Transverse colon (tissue), 4 donors: ENCODE data around the gene GEN1. TPM values are rescaled to one million over a fixed set of nuclear protein-coding genes. Genes with fewer than 3 reads are reported as not detected.

Source experiments
- DNase-seq: peaks from one replicate; pipeline ENCODE4 v3.0.0-alpha.2; 2019
- H3K27ac ChIP-seq, 4 donors: fragments of 200-600 bp; sonication (generic); 2 replicates each; pipeline ENCODE4 v1.5.1; 2016 to 2018; ENCODE audit warnings: inconsistent platforms in 4 of 4
- H3K27me3 ChIP-seq: fragments of 200-600 bp; sonication (generic); 2 replicates; pipeline ENCODE4 v1.5.1; 2017; ENCODE audit warnings: inconsistent platforms
- H3K36me3 ChIP-seq, 4 donors: fragments of 200-600 bp; sonication (generic); 2 replicates each; pipeline ENCODE4 v1.5.1; 2017 to 2019; ENCODE audit warnings: inconsistent platforms in 4 of 4
- H3K4me1 ChIP-seq, 4 donors: fragments of 200-600 bp; sonication (generic); 2 replicates each; pipeline ENCODE4 v1.5.1; 2017 to 2020; ENCODE audit warnings: inconsistent platforms in 4 of 4
- H3K4me3 ChIP-seq, 4 donors: fragments of 200-600 bp; sonication (generic); 1 replicate in 1 of 4; 2 replicates in 3 of 4; pipeline versions ENCODE4 v1.5.1 to v1.6.1; 2017 to 2019; ENCODE audit warnings: inconsistent platforms in 4 of 4
- H3K9me3 ChIP-seq, 2 donors: fragments of 200-600 bp; sonication (generic); 2 replicates each; pipeline ENCODE4 v1.5.1; 2017 to 2019; ENCODE audit warnings: inconsistent platforms in 2 of 2
- EP300 ChIP-seq: sonication (generic); formaldehyde crosslinking; IDR thresholded peaks from one replicate; pipeline ENCODE4 v1.6.1; 2017; ENCODE audit warnings: antibody characterized with exemption, low read depth
- POLR2A ChIP-seq: fragments of 450-650 bp; IDR thresholded peaks from one replicate; pipeline ENCODE4 v1.6.1; 2016; ENCODE audit warnings: antibody characterized with exemption, mild to moderate bottlenecking, moderate library complexity
- POLR2AphosphoS5 ChIP-seq, 3 donors: sonication (generic); formaldehyde crosslinking; IDR thresholded peaks; one replicate each; pipeline ENCODE4 v1.6.1; 2016; ENCODE audit warnings: antibody characterized with exemption in 3 of 3
- whole genome bisulfite sequencing, 2 donors: methylation state at CpG; one replicate each; pipeline ENCODE4 v1.1.5; 2018; ENCODE audit warnings: low coverage in 1 of 2; 5-methylcytosine and 5-hydroxymethylcytosine counted together
- in situ Hi-C, 4 donors: fragments of 200-750 bp; cut with MboI; loops; one replicate each; pipeline versions ENCODE4 v1.15.0 to v1.15.1; 2017; ENCODE audit warnings: low sequenced_read_pairs in 3 of 4, low pct_ligation_motif_present in 1 of 4, low pct_unique_long_range_greater_than_20kb in 1 of 4
- intact Hi-C: fragments of 100-400 bp; cut with DNase I; formaldehyde crosslinking; loops from one replicate; pipeline ENCODE4 v1.15.1; 2023; ENCODE audit warnings: low total_unique reads
- total RNA-seq, 4 donors: library from RNA; depleted of rRNA; stranded (reverse); fragments of >200 nt; gene quantifications; one replicate each; pipeline ENCODE4 v1.1.0, GENCODE V29; 2016
- TF ChIP-seq, protein P1 (sequence below), 5 experiments: fragments of 200-600 bp in 3 of 5; fragments of 450-650 bp in 2 of 5; sonication (generic) in 3 of 5; IDR thresholded peaks; 1 replicate in 2 of 5; 2 replicates in 3 of 5; pipeline ENCODE4 v1.5.1; 2016 to 2017; ENCODE audit warnings: antibody characterized with exemption in 5 of 5, inconsistent platforms in 3 of 5, mild to moderate bottlenecking in 2 of 5, moderate library complexity in 1 of 5

Gene GEN1
- total RNA-seq, 4 donors from 2014 or later, result 36.4 to 110 (median 63.7) TPM

DNA sequence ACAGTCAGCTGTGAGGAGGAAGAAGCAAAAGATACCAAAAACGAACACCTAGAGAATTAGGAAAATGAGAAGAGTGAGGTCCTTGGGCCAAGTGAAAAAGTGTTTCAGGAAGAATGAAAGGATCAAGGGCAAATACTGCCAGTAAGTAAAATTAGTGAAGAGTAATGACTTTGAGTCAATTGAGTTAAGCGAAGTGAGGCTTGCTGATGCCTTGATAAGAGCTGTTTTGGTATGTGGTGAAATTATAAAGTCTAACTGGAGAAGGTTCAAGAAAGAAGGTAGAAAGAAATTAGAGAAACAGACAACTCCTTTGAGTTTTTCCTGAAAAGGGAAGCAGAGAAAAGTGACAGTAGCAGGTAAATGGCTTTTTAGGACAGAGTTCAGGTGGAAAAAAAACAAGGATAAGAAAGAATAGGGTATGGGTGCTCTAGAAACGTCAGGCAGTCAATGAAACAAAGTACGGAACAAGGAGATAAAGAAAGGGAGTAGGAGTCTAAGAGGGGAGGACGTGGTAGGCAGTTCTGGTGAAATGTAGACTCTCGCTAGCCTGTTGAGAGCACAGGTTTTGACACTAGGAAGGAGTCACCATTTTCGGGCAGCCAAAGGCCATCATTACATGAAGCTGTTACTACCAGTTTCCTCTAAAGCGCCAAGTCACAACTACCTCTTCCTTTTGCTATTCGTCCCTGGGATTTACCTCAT, 43.2 kb upstream of the GEN1 start:
- H3K27me3 ChIP-seq, result no peaks in the 10 kb centered on the region
- intact Hi-C loops, result no loop called here
- no peak for TF ChIP-seq POLR2A
- no peaks in the 10 kb centered on the region for H3K4me1 ChIP-seq
- no peak overlapping the region for H3K27ac ChIP-seq
- in situ Hi-C loops, result loop anchor here in 2 of 4 donors (25.0 kb wide), 1 partner anchor 127 kb away; no protein-coding TSS in a partner anchor
- DNase-seq, result no peak
- no peak overlapping the region for H3K4me3 ChIP-seq
- H3K9me3 ChIP-seq, result no peaks in the 10 kb centered on the region
- 82 to 92% methylated on average over 3 to 9 of the region's 9 CpGs for WGBS, 2 donors
- peaks cover 0 to 43% (median 14%) of the 10 kb centered on the region in 4 donors for H3K36me3 ChIP-seq

DNA sequence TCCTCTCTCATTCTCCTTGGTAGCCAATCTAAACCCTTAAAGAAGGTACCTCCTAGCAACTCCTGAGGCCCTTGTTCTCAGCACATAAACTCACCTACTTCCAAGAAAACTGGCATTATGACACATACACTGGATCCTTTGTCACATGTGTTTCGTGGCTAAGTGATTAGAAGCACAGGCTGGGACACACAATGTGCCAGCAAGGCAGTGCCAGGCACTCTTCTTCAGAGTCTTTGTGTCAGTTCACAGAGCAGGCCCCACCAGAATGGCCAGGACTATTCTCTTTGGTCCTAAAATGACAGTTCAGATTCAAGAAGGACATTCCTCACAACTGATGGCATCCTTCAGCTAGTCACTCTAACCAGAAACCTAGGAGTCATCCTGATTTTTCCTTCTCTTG, 40.6 kb upstream of the GEN1 start:
- H3K27ac ChIP-seq, result no peak overlapping the region
- intact Hi-C loops (no loop called here), in situ Hi-C loops (loop anchor here in 2 of 4 donors (25.0 kb wide), 1 partner anchor 124 kb away; no protein-coding TSS in a partner anchor)
- no peaks in the 10 kb centered on the region for H3K4me1 ChIP-seq
- no peak for DNase-seq
- peaks cover 0 to 60% (median 22%) of the 10 kb centered on the region in 4 donors for H3K36me3 ChIP-seq
- no peaks in the 10 kb centered on the region for H3K9me3 ChIP-seq
- WGBS, 2 donors, result 92% methylated on average over 1 of the region's 1 CpG; no CpG with 5 or more reads in 1 of the 2 donors
- no peaks in the 10 kb centered on the region for H3K27me3 ChIP-seq
- TF ChIP-seq, protein P1, sequence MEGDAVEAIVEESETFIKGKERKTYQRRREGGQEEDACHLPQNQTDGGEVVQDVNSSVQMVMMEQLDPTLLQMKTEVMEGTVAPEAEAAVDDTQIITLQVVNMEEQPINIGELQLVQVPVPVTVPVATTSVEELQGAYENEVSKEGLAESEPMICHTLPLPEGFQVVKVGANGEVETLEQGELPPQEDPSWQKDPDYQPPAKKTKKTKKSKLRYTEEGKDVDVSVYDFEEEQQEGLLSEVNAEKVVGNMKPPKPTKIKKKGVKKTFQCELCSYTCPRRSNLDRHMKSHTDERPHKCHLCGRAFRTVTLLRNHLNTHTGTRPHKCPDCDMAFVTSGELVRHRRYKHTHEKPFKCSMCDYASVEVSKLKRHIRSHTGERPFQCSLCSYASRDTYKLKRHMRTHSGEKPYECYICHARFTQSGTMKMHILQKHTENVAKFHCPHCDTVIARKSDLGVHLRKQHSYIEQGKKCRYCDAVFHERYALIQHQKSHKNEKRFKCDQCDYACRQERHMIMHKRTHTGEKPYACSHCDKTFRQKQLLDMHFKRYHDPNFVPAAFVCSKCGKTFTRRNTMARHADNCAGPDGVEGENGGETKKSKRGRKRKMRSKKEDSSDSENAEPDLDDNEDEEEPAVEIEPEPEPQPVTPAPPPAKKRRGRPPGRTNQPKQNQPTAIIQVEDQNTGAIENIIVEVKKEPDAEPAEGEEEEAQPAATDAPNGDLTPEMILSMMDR (IDR thresholded peaks at IDR 0.05), result no peak
- no peak for TF ChIP-seq POLR2AphosphoS5 (IDR thresholded peaks at IDR 0.05)
- TF ChIP-seq POLR2A, result no peak
- no peak for TF ChIP-seq EP300
- H3K4me3 ChIP-seq, result no peak overlapping the region

DNA sequence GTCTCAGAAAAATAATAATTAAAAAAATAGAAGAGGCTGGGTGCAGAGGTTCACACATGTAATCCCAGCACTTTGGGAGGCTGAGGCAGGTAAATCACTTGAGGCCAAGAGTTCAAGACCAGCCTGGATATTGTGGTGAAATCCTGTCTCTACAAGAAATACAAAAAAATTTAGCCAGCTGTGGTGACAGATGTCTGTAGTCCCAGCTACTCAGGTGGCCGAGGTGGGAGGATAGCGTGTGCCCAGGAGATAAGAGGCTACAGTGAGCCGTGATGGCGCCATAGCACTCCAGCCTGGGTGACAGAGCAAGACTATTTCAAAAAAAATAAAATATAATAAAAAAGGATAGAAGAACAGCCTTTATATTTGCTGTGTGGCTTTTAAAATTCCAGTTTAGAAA, 36.3 kb upstream of the GEN1 start:
- no peak for TF ChIP-seq EP300
- TF ChIP-seq, protein P1 (IDR thresholded peaks at IDR 0.05), result no peak
- no peak for TF ChIP-seq POLR2A
- no peak for TF ChIP-seq POLR2AphosphoS5 (IDR thresholded peaks at IDR 0.05)
- Histone ChIP-seq H3K36me3 (peaks cover 0 to 76% (median 33%) of the 10 kb centered on the region in 4 donors), H3K4me3 (no peak overlapping the region), H3K27me3 (no peaks in the 10 kb centered on the region), H3K4me1 (no peaks in the 10 kb centered on the region), H3K27ac (no peak overlapping the region), H3K9me3 (no peaks in the 10 kb centered on the region)
- intact Hi-C loops (no loop called here), in situ Hi-C loops (loop anchor here in 2 of 4 donors (25.0 kb wide), 1 partner anchor 120 kb away; no protein-coding TSS in a partner anchor)
- no peak for DNase-seq
- 99% methylated on average over 4 of the region's 4 CpGs; no CpG with 5 or more reads in 1 of the 2 donors for WGBS, 2 donors

DNA sequence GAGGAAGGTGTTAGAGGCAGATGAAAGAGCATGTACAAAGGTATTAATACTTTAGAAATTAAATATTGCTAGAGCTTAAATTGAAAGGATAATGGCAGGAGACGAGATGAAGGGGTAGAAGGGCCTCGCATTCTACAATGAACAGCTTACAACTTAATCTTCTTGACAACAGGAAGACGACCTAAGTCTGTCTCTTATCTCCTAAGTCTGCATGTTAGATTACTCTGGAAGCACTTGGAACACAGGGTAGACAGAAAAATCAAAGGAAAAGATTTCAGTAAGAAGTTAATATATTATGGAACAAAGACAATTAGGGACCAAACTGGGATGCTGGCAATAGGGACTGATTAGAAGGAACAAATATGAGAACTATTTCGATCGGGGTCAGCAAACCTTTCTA, 35.2 kb upstream of the GEN1 start:
- peaks cover 0 to 81% (median 30%) of the 10 kb centered on the region in 4 donors for H3K36me3 ChIP-seq
- TF ChIP-seq, protein P1 (IDR thresholded peaks at IDR 0.05), result no peak
- TF ChIP-seq POLR2AphosphoS5 (IDR thresholded peaks at IDR 0.05) (no peak), EP300 (no peak), POLR2A (no peak)
- no peaks in the 10 kb centered on the region for H3K4me1 ChIP-seq
- H3K4me3 ChIP-seq, result no peak overlapping the region
- intact Hi-C loops, result no loop called here
- H3K27ac ChIP-seq, result no peak overlapping the region
- in situ Hi-C loops, result loop anchor here in 2 of 4 donors (25.0 kb wide), 1 partner anchor 119 kb away; no protein-coding TSS in a partner anchor
- DNase-seq, result no peak
- no peaks in the 10 kb centered on the region for H3K27me3 ChIP-seq
- no peaks in the 10 kb centered on the region for H3K9me3 ChIP-seq
- WGBS, 2 donors, result 82 to 86% methylated on average over 4 to 5 of the region's 5 CpGs
